H9 (cell line): ENCODE data around the gene RSF1. TPM values are rescaled to one million over a fixed set of nuclear protein-coding genes. Genes with fewer than 3 reads are reported as not detected.

Source experiments
- DNase-seq: peaks from one replicate; pipeline ENCODE4 v3.0.0-alpha.2; 2017
- H2AFZ ChIP-seq: one replicate; pipeline ENCODE4 v1.6.1; 2013; ENCODE audit warnings: mild to moderate bottlenecking, low read length, control low read depth, moderate library complexity
- H2AK5ac ChIP-seq: 2 replicates; pipeline ENCODE4 v1.6.1; 2013; ENCODE audit warnings: low read length, control low read depth, mixed read lengths; ENCODE audit not compliant: insufficient read length
- H2BK120ac ChIP-seq: one replicate; pipeline ENCODE4 v1.6.1; 2013; ENCODE audit warnings: low read depth, mild to moderate bottlenecking, low read length, control low read depth, inconsistent platforms; ENCODE audit not compliant: poor library complexity, severe bottlenecking
- H2BK12ac ChIP-seq: 2 replicates; pipeline ENCODE4 v1.6.1; 2013; ENCODE audit warnings: low read length, control low read depth, mixed read lengths, low read depth; ENCODE audit not compliant: insufficient read length
- H2BK15ac ChIP-seq: 2 replicates; pipeline ENCODE4 v1.6.1; 2013; ENCODE audit warnings: low read depth, low read length, control low read depth
- H2BK20ac ChIP-seq: one replicate; pipeline ENCODE4 v1.6.1; 2013; ENCODE audit warnings: low read depth, mild to moderate bottlenecking, low read length, control low read depth, inconsistent platforms; ENCODE audit not compliant: poor library complexity, severe bottlenecking
- H2BK5ac ChIP-seq: 2 replicates; pipeline ENCODE4 v1.6.1; 2013; ENCODE audit warnings: low read length, control low read depth, mixed read lengths; ENCODE audit not compliant: insufficient read length
- H3K14ac ChIP-seq: 2 replicates; pipeline ENCODE4 v1.6.1; 2013; ENCODE audit warnings: low read length, control low read depth; ENCODE audit not compliant: insufficient read depth
- H3K18ac ChIP-seq: 2 replicates; pipeline ENCODE4 v1.6.1; 2013; ENCODE audit warnings: low read depth, mild to moderate bottlenecking, mixed read lengths, low read length, control low read depth; ENCODE audit not compliant: insufficient read length
- H3K23ac ChIP-seq: 2 replicates; pipeline ENCODE4 v1.6.1; 2013; ENCODE audit warnings: low read length, control low read depth, mixed read lengths, low read depth; ENCODE audit not compliant: insufficient read length
- H3K23me2 ChIP-seq: 2 replicates; pipeline ENCODE4 v1.6.1; 2013; ENCODE audit warnings: low read depth, mild to moderate bottlenecking, mixed read lengths, low read length, control low read depth; ENCODE audit not compliant: insufficient read length, poor library complexity, severe bottlenecking
- H3K27ac ChIP-seq: 2 replicates; pipeline ENCODE4 v1.5.1; 2013; ENCODE audit warnings: low read length, control low read depth, mixed read lengths, low read depth; ENCODE audit not compliant: insufficient read length
- H3K27me3 ChIP-seq: 2 replicates; pipeline ENCODE4 v1.6.1; 2013; ENCODE audit warnings: low read length, control low read depth, inconsistent platforms; ENCODE audit not compliant: insufficient read depth
- H3K4ac ChIP-seq: 2 replicates; pipeline ENCODE4 v1.6.1; 2013; ENCODE audit warnings: low read depth, mild to moderate bottlenecking, control low read depth, inconsistent platforms, low read length, moderate library complexity
- H3K4me1 ChIP-seq: 2 replicates; pipeline ENCODE4 v1.6.1; 2013; ENCODE audit warnings: low read length, control low read depth, inconsistent platforms; ENCODE audit not compliant: insufficient read depth
- H3K4me2 ChIP-seq: 2 replicates; pipeline ENCODE4 v1.6.1; 2013; ENCODE audit warnings: low read length, control low read depth, mixed read lengths; ENCODE audit not compliant: insufficient read length, insufficient read depth
- H3K56ac ChIP-seq: 2 replicates; pipeline ENCODE4 v1.6.1; 2013; ENCODE audit warnings: low read depth, mild to moderate bottlenecking, mixed read lengths, low read length, control low read depth; ENCODE audit not compliant: insufficient read length
- H3K79me1 ChIP-seq: 2 replicates; pipeline ENCODE4 v1.6.1; 2013; ENCODE audit warnings: low read depth, mild to moderate bottlenecking, moderate library complexity, low read length, control low read depth, inconsistent platforms; ENCODE audit not compliant: insufficient read depth, poor library complexity, severe bottlenecking
- H3K79me2 ChIP-seq: 2 replicates; pipeline ENCODE4 v1.6.1; 2013; ENCODE audit warnings: low read length, control low read depth, inconsistent platforms; ENCODE audit not compliant: insufficient read depth
- H3K9ac ChIP-seq: 2 replicates; pipeline ENCODE4 v1.6.1; 2013; ENCODE audit warnings: low read length, control low read depth, mixed read lengths; ENCODE audit not compliant: insufficient read length; ENCODE audit errors: extremely low read depth
- H3K9me3 ChIP-seq: one replicate; pipeline ENCODE4 v1.6.1; 2013; ENCODE audit warnings: low read depth, low read length, inconsistent platforms; ENCODE audit not compliant: control insufficient read depth
- H3T11ph ChIP-seq: one replicate; pipeline ENCODE4 v1.6.1; 2013; ENCODE audit warnings: mild to moderate bottlenecking, low read length, control low read depth, inconsistent platforms
- H4K20me1 ChIP-seq: one replicate; pipeline ENCODE4 v1.6.1; 2013; ENCODE audit not compliant: control insufficient read depth, insufficient read length, insufficient read depth
- H4K5ac ChIP-seq: 2 replicates; pipeline ENCODE4 v1.6.1; 2013; ENCODE audit warnings: low read depth, mild to moderate bottlenecking, mixed read lengths, low read length, control low read depth; ENCODE audit not compliant: insufficient read length
- H4K8ac ChIP-seq: replicated peaks from 2 replicates; pipeline ENCODE4 v1.6.1; 2013; ENCODE audit warnings: low read length, control low read depth, mixed read lengths, low read depth; ENCODE audit not compliant: insufficient read length
- H4K91ac ChIP-seq: 2 replicates; pipeline ENCODE4 v1.6.1; 2013; ENCODE audit warnings: low read depth, mild to moderate bottlenecking, moderate library complexity, mixed read lengths, low read length, control low read depth; ENCODE audit not compliant: insufficient read length
- H3K27ac Mint-ChIP-seq, 3 experiments: 2 replicates in 2 of 3; 3 replicates in 1 of 3; pipeline ENCODE4 v1.8.0; 2020 to 2021; ENCODE audit warnings: mixed read lengths in 3 of 3, mild to moderate bottlenecking in 1 of 3, moderate library complexity in 1 of 3
- H3K27me3 Mint-ChIP-seq: 2 replicates; pipeline ENCODE4 v1.8.0; 2021; ENCODE audit warnings: low read depth, mild to moderate bottlenecking, moderate library complexity, mixed read lengths
- H3K36me3 Mint-ChIP-seq, 3 experiments: 2 replicates in 2 of 3; 3 replicates in 1 of 3; pipeline ENCODE4 v1.8.0; 2020 to 2021; ENCODE audit warnings: low read depth in 3 of 3, mixed read lengths in 3 of 3; ENCODE audit not compliant: insufficient read depth in 1 of 3
- H3K4me1 Mint-ChIP-seq, 2 experiments: 2 replicates each; pipeline ENCODE4 v1.8.0; 2020; ENCODE audit warnings: mixed read lengths in 2 of 2
- H3K4me3 Mint-ChIP-seq, 2 experiments: 2 replicates in 1 of 2; 3 replicates in 1 of 2; pipeline ENCODE4 v1.8.0; 2020 to 2021; ENCODE audit warnings: mild to moderate bottlenecking in 2 of 2, mixed read lengths in 2 of 2, moderate library complexity in 1 of 2
- H3K9me3 Mint-ChIP-seq, 2 experiments: 2 replicates in 1 of 2; 3 replicates in 1 of 2; pipeline ENCODE4 v1.8.0; 2020; ENCODE audit warnings: mild to moderate bottlenecking in 2 of 2, mixed read lengths in 2 of 2, moderate library complexity in 1 of 2
- WGBS: extraction: QIAGEN DNeasy Blood & Tissue Kit; methylation state at CpG from one replicate; pipeline ENCODE4 v1.1.7; 2013; ENCODE audit warnings: missing lambda C conversion rate, low lambda C conversion rate, mixed read lengths; ENCODE audit not compliant: insufficient read length; ENCODE audit errors: extremely low coverage; 5-methylcytosine and 5-hydroxymethylcytosine counted together
- total RNA-seq: library from RNA; stranded (reverse); gene quantifications from 2 replicates; pipeline ENCODE4 v1.2.1, GENCODE V29; 2021
- TF ChIP-seq, protein P1 (sequence below): fragments of 200-600 bp; sonication (generic); conservative IDR thresholded peaks from 3 replicates; pipeline ENCODE4 v1.8.0; 2021; ENCODE audit warnings: antibody characterized with exemption, mild to moderate bottlenecking

The RSF1 gene
- total RNA-seq, 1 experiment from 2014 or later = 82.6 TPM

DNA sequence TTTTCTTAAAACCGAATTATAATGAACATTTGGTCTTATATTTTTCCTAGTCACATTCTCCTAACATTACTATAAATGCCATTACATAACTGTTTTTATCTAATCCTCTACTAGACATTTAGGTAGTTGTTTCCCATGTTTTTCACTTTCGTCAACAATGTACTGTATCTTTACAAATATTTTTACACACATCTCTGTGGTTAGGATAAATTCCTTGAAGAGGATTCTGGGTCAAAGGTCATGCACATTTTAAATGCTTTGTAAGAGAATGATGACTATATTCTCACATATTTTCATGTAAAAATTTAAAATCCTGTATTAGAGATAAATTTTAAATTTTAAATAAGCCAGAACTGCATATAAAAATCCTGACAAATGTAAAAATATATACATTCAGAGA lies 121.6 kb downstream of the RSF1 start:
- H3K23ac ChIP-seq = no peak overlapping the region
- H3K4me3 Mint-ChIP-seq = no peak overlapping the region
- H2BK120ac ChIP-seq = no peak overlapping the region
- no peaks in the 10 kb centered on the region for H3K79me2 ChIP-seq
- H3K9ac ChIP-seq = no peak overlapping the region
- no peak overlapping the region for H4K8ac ChIP-seq
- H3K14ac ChIP-seq = no peak overlapping the region
- H3K23me2 ChIP-seq = no peaks in the 10 kb centered on the region
- H2BK5ac ChIP-seq = no peak overlapping the region
- H3K36me3 Mint-ChIP-seq = peaks cover 16 to 64% (median 48%) of the 10 kb centered on the region in 3 experiments; a peak in 6 of 7 replicates
- H3K9me3 ChIP-seq = no peaks in the 10 kb centered on the region
- H3K27me3 ChIP-seq = no peaks in the 10 kb centered on the region
- no peak overlapping the region for H2AK5ac ChIP-seq
- no peak overlapping the region for H3K4me2 ChIP-seq
- no peak overlapping the region for H2AFZ ChIP-seq
- TF ChIP-seq, protein P1, sequence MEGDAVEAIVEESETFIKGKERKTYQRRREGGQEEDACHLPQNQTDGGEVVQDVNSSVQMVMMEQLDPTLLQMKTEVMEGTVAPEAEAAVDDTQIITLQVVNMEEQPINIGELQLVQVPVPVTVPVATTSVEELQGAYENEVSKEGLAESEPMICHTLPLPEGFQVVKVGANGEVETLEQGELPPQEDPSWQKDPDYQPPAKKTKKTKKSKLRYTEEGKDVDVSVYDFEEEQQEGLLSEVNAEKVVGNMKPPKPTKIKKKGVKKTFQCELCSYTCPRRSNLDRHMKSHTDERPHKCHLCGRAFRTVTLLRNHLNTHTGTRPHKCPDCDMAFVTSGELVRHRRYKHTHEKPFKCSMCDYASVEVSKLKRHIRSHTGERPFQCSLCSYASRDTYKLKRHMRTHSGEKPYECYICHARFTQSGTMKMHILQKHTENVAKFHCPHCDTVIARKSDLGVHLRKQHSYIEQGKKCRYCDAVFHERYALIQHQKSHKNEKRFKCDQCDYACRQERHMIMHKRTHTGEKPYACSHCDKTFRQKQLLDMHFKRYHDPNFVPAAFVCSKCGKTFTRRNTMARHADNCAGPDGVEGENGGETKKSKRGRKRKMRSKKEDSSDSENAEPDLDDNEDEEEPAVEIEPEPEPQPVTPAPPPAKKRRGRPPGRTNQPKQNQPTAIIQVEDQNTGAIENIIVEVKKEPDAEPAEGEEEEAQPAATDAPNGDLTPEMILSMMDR = no peak
- no peaks in the 10 kb centered on the region for H3K27me3 Mint-ChIP-seq
- no peak overlapping the region for H4K91ac ChIP-seq
- H3K56ac ChIP-seq = no peak overlapping the region
- no peak overlapping the region for H2BK15ac ChIP-seq
- no peaks in the 10 kb centered on the region for H4K20me1 ChIP-seq
- no peak overlapping the region for H3K18ac ChIP-seq
- H3K27ac ChIP-seq = no peak overlapping the region
- no peak overlapping the region for H4K5ac ChIP-seq
- 0 out of 4 replicates have a peak, but pooled peaks cover 0 to 3% of the 10 kb centered on the region in 2 experiments for H3K4me1 Mint-ChIP-seq
- H2BK12ac ChIP-seq = no peak overlapping the region
- H2BK20ac ChIP-seq = no peak overlapping the region
- no peaks in the 10 kb centered on the region for H3K9me3 Mint-ChIP-seq
- no CpG with 5 or more reads among the region's 2 CpGs for WGBS
- no peaks in the 10 kb centered on the region for H3K79me1 ChIP-seq
- H3K4me1 ChIP-seq = no peaks in the 10 kb centered on the region; the same call in 1 of the 2 replicates
- no peak for DNase-seq
- H3T11ph ChIP-seq = no peak overlapping the region
- no peak overlapping the region for H3K4ac ChIP-seq
- H3K27ac Mint-ChIP-seq = no peak overlapping the region
